Keratinocyte (primary cell): ENCODE data around the gene PCNT. TPM values are rescaled to one million over a fixed set of nuclear protein-coding genes. Genes with fewer than 3 reads are reported as not detected.

ENCODE experiments used
- DNase-seq: peaks from one replicate; pipeline ENCODE4 v3.0.0-alpha.2; 2011; ENCODE audit warnings: low read depth, missing footprints, low spot score
- FAIRE-seq: peaks from 2 replicates; lab custom pipeline; 2011; peaks lifted over from hg19 to GRCh38; lab: Jason Lieb, UNC
- H2AFZ ChIP-seq: 2 replicates; pipeline ENCODE4 v1.6.0; 2012; ENCODE audit warnings: low read length, control low read depth, inconsistent platforms; ENCODE audit not compliant: control insufficient read depth
- H3K27ac ChIP-seq: 2 replicates; pipeline ENCODE4 v1.5.1; 2011; ENCODE audit warnings: low read length; ENCODE audit not compliant: control insufficient read depth, insufficient read depth
- H3K27me3 ChIP-seq: 3 replicates; pipeline ENCODE4 v1.6.0; 2011; ENCODE audit warnings: low read length; ENCODE audit not compliant: control insufficient read depth, insufficient read depth; ENCODE audit errors: extremely low read depth
- H3K36me3 ChIP-seq, 2 experiments: 2 replicates in 1 of 2; 3 replicates in 1 of 2; pipeline ENCODE4 v1.5.1; 2011; ENCODE audit warnings: low read length in 2 of 2, mild to moderate bottlenecking in 1 of 2; ENCODE audit not compliant: control insufficient read depth in 2 of 2, insufficient read depth in 2 of 2; ENCODE audit errors: extremely low read depth in 1 of 2
- H3K4me1 ChIP-seq: 3 replicates; pipeline ENCODE4 v1.5.1; 2011; ENCODE audit warnings: low read length; ENCODE audit not compliant: control insufficient read depth, insufficient read depth; ENCODE audit errors: extremely low read depth
- H3K4me2 ChIP-seq: 3 replicates; pipeline ENCODE4 v1.6.0; 2011; ENCODE audit warnings: low read depth, low read length; ENCODE audit not compliant: control insufficient read depth, insufficient read depth; ENCODE audit errors: extremely low read depth
- H3K4me3 ChIP-seq, 3 experiments: fragments of 200-600 bp in 1 of 3; sonication (generic) in 1 of 3; 2 replicates in 2 of 3; 3 replicates in 1 of 3; pipeline ENCODE4 v1.5.1; 2011 to 2016; ENCODE audit warnings: low read length in 3 of 3, mild to moderate bottlenecking in 3 of 3, control low read depth in 2 of 3, inconsistent platforms in 1 of 3, low read depth in 1 of 3, mixed read lengths in 1 of 3, mixed run types in 1 of 3, moderate library complexity in 1 of 3; ENCODE audit not compliant: control insufficient read depth in 2 of 3, insufficient read depth in 2 of 3; ENCODE audit errors: extremely low read depth in 1 of 3
- H3K79me2 ChIP-seq: 2 replicates; pipeline ENCODE4 v1.6.0; 2012; ENCODE audit warnings: low read length; ENCODE audit not compliant: control insufficient read depth, insufficient read depth
- H3K9ac ChIP-seq: 3 replicates; pipeline ENCODE4 v1.6.0; 2011; ENCODE audit warnings: low read length; ENCODE audit not compliant: control insufficient read depth, insufficient read depth; ENCODE audit errors: extremely low read depth
- H3K9me1 ChIP-seq: 3 replicates; pipeline ENCODE4 v1.6.0; 2011; ENCODE audit warnings: low read length; ENCODE audit not compliant: control insufficient read depth, insufficient read depth; ENCODE audit errors: extremely low read depth
- H3K9me3 ChIP-seq: 2 replicates; pipeline ENCODE4 v1.5.1; 2012; ENCODE audit warnings: low read depth, low read length; ENCODE audit not compliant: control insufficient read depth
- H4K20me1 ChIP-seq: 3 replicates; pipeline ENCODE4 v1.6.0; 2011; ENCODE audit warnings: low read length; ENCODE audit not compliant: control insufficient read depth, insufficient read depth; ENCODE audit errors: extremely low read depth
- EZH2 ChIP-seq: IDR thresholded peaks from one replicate; pipeline ENCODE4 v1.6.1; 2012; ENCODE audit warnings: inconsistent platforms, mild to moderate bottlenecking, low read length, moderate library complexity
- dilution Hi-C: fragments of 300-500 bp; cut with MboI; formaldehyde crosslinking; loops from one replicate; pipeline ENCODE4 v1.7.0; 2020; ENCODE audit warnings: low sequenced_read_pairs; ENCODE audit not compliant: extremely low pct_ligation_motif_present
- polyA plus RNA-seq, 5 experiments: library from polyadenylated mRNA; depleted of rRNA in 3 of 5; stranded (reverse) in 3 of 5; stranded (forward) in 1 of 5; unstranded in 1 of 5; fragments of >200 nt; gene quantifications; 1 replicate in 1 of 5; 2 replicates in 3 of 5; 3 replicates in 1 of 5; pipeline versions ENCODE4 v1.2.1 to v1.2.3, GENCODE V29; 2011 to 2012; ENCODE audit warnings: missing spikeins in 2 of 5, low read depth in 1 of 5, low replicate concordance in 1 of 5
- TF ChIP-seq, protein P1 (sequence below), 3 experiments: IDR thresholded peaks in 1 of 3; conservative IDR thresholded peaks in 1 of 3; optimal IDR thresholded peaks in 1 of 3; 2 replicates in 2 of 3; 3 replicates in 1 of 3; pipeline versions ENCODE3 to v1.5.1; 2011; ENCODE audit warnings: low read length in 3 of 3, mild to moderate bottlenecking in 3 of 3, moderate library complexity in 2 of 3, control low read depth in 1 of 3, inconsistent platforms in 1 of 3; ENCODE audit not compliant: insufficient read depth in 2 of 3; ENCODE audit errors: extremely low read depth in 1 of 3

PCNT gene
- polyA plus RNA-seq, 1 donor (not counting 4 experiments of a cell fraction or from before 2014, with no cell fraction given), result 9.8 TPM

- Histone ChIP-seq H3K79me2 (peaks cover 4% of the 10 kb centered on the region), H3K4me1 (no peaks in the 10 kb centered on the region), H3K9me3 (no peaks in the 10 kb centered on the region), H3K4me2 (no peak overlapping the region), H3K9me1 (no peaks in the 10 kb centered on the region), H3K4me3 (no peak overlapping the region), H3K36me3 (peaks cover 54 to 61% of the 10 kb centered on the region in 2 experiments), H4K20me1 (no peaks in the 10 kb centered on the region), H3K27ac (no peak overlapping the region), H3K9ac (no peak overlapping the region), H2AFZ (no peak overlapping the region), H3K27me3 (no peaks in the 10 kb centered on the region)
- no peak for FAIRE-seq
- no peak for DNase-seq
- TF ChIP-seq, protein P1, sequence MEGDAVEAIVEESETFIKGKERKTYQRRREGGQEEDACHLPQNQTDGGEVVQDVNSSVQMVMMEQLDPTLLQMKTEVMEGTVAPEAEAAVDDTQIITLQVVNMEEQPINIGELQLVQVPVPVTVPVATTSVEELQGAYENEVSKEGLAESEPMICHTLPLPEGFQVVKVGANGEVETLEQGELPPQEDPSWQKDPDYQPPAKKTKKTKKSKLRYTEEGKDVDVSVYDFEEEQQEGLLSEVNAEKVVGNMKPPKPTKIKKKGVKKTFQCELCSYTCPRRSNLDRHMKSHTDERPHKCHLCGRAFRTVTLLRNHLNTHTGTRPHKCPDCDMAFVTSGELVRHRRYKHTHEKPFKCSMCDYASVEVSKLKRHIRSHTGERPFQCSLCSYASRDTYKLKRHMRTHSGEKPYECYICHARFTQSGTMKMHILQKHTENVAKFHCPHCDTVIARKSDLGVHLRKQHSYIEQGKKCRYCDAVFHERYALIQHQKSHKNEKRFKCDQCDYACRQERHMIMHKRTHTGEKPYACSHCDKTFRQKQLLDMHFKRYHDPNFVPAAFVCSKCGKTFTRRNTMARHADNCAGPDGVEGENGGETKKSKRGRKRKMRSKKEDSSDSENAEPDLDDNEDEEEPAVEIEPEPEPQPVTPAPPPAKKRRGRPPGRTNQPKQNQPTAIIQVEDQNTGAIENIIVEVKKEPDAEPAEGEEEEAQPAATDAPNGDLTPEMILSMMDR (optimal IDR thresholded peaks at IDR 0.05 in 1 of 3, IDR thresholded peaks at IDR 0.05 in 1 of 3, conservative IDR thresholded peaks at IDR 0.05 in 1 of 3; ENCODE audit: extremely low read depth in 1 of 3, insufficient read depth in 2 of 3, low read length in 3 of 3), result no peak
- no peak for TF ChIP-seq EZH2
- dilution Hi-C loops, result no loop called here
These were observed 26.6 kb downstream of the PCNT start for GRCh38 chr21:46350571-46350970.

GRCh38 chr21:46350981-46351380, 27.0 kb downstream of the PCNT start:
- no peak overlapping the region for H3K27ac ChIP-seq
- no peak for FAIRE-seq

More at GRCh38 chr21:46350981-46351380, 27.0 kb downstream of the PCNT start:
- H3K4me3 ChIP-seq, result no peak overlapping the region
- H2AFZ ChIP-seq, result no peak overlapping the region
- no peak overlapping the region for H3K9ac ChIP-seq
- no peaks in the 10 kb centered on the region for H3K79me2 ChIP-seq
- no peaks in the 10 kb centered on the region for H4K20me1 ChIP-seq
- dilution Hi-C loops, result no loop called here
- H3K4me2 ChIP-seq, result no peak overlapping the region
- H3K9me1 ChIP-seq, result no peaks in the 10 kb centered on the region
- H3K36me3 ChIP-seq, result peaks cover 52 to 61% of the 10 kb centered on the region in 2 experiments
- no peaks in the 10 kb centered on the region for H3K27me3 ChIP-seq
- H3K4me1 ChIP-seq, result no peaks in the 10 kb centered on the region
- TF ChIP-seq, protein P1 (optimal IDR thresholded peaks at IDR 0.05 in 1 of 3, IDR thresholded peaks at IDR 0.05 in 1 of 3, conservative IDR thresholded peaks at IDR 0.05 in 1 of 3; ENCODE audit: extremely low read depth in 1 of 3, insufficient read depth in 2 of 3, low read length in 3 of 3), result no peak
- TF ChIP-seq EZH2, result no peak
- H3K9me3 ChIP-seq, result no peaks in the 10 kb centered on the region
- no peak for DNase-seq
